Measurements from ENCODE around the gene CSAG3.
"Not testable (repeated sequence)": the region's sequence is repeated elsewhere in the genome, so short reads cannot be mapped to it uniquely, and the experiment has no call there.

CSAG3 gene

DNA sequence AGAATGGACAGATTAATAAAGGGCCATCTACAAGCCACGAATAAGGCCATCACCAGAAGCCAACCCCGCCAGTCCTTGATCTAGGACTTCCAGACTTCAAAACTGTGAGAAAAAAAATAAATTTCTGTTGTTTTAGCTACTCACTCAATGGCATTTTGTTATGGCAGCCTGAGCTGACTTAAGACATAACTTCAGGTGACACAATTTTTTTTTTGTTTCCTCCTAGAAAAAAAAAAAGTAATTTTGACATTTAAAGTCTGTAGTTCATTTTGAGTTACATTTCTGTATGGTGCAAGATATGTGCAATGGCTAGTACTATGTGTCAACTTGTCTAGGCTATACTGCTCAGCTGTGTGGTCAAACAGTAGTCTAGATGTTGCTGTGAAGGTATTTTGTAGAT lies at the start of gene CSAG3:
CSAG3 (plus strand) TSS at position 301 of the 400 bp plus-strand sequence.
- DNase-seq: not testable (repeated sequence)

DNA sequence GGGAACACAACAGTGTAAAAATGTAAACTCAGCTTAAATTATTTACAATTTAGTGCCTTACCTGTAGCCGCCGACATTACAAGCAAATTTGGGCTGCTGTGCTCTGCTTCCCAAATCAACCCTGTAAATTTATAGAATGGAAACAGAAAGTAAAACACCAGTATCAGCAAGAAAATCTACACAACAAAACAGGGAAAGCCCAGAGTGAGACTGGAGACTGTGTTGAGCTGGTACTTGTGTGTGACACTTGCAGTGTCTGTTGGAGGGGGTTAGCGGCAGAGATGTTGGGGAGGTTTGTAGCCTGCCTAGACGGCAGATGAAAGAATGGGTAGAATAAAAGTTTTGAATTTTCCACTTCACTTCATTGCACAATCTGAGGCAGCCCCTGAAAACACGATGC lies 45.8 kb upstream of the CSAG3 start:
- DNase-seq: not testable (repeated sequence)

DNA sequence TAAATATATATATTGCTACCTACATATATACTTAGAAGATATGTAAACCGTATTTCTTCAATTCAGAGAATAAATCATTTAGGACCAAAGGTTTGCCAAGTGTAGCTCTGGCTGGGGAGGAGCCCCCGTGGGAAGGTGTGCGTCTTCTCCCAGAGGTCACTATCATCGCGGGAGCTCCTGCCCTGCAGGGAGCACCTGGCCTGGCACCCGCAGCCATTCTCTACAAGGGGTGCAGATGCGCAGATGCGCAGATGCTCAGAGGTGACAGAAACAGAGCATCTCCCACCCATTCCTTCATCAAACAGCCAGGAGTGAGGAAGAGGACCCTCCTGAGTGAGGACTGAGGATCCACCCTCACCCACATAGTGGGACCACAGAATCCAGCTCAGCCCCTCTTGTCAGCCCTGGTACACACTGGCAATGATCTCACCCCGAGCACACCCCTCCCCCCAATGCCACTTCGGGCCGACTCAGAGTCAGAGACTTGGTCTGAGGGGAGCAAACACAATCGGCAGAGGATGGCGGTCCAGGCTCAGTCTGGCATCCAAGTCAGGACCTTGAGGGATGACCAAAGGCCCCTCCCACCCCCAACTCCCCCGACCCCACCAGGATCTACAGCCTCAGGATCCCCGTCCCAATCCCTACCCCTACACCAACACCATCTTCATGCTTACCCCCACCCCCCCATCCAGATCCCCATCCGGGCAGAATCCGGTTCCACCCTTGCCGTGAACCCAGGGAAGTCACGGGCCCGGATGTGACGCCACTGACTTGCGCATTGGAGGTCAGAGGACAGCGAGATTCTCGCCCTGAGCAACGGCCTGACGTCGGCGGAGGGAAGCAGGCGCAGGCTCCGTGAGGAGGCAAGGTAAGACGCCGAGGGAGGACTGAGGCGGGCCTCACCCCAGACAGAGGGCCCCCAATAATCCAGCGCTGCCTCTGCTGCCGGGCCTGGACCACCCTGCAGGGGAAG lies 44.9 kb upstream of the CSAG3 start, which contains the start of gene MAGEA2B:
MAGEA2B (plus strand) TSS at position 814 of the 973 bp plus-strand sequence. CDS start 2,479 bp downstream, outside the sequence.
- DNase-seq: not testable (repeated sequence)

DNA sequence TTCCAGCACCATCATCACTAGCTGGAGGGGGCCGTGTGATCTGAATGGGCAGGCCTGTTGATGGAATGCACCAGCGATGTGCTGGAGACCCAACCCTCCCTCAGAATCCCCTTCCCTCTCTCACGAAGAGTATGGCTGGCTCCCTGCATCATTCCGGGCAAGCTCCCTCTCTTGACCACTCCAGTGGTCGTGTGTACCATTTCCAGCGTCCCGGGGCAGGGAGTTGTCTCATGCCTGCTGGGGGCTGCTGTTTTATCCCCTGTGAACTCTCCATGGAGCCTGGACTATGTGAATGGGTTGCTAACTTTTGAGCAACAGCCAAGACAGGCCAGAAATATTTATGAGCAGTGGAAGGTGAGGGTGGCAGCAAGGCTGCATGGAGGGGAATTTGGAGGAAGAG lies 33.6 kb upstream of the CSAG3 start:
- no peak for DNase-seq

DNA sequence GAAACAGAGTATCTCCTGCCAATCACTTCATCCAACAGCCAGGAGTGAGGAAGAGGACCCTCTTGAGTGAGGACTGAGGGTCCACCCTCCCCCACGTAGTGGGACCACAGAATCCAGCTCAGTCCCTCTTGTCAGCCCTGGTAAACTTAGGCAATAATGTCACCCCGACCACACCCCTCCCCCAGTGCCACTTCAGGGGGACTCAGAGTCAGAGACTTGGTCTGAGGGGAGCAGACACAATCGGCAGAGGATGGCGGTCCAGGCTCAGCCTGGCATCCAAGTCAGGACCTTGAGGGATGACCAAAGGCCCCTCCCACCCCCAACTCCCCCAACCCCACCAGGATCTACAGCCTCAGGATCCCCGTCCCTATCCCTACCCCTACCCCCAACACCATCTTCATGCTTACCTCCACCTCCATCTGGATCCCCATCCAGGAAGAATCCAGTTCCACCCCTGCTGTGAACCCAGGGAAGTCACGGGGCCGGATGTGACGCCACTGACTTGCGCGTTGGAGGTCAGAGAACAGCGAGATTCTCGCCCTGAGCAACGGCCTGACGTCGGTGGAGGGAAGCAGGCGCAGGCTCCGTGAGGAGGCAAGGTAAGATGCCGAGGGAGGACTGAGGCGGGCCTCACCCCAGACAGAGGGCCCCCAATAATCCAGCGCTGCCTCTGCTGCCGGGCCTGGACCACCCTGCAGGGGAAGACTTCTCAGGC lies 25.6 kb upstream of the CSAG3 start, which contains the start of the genes CSAG1 and MAGEA12:
CSAG1 (minus strand) TSS at position 461 of the 715 bp plus-strand sequence. CDS start 1,261 bp downstream, outside the sequence.
MAGEA12 (plus strand) TSS at position 497 of the 715 bp plus-strand sequence. CDS start 2,405 bp downstream, outside the sequence.
- DNase-seq: no peak

DNA sequence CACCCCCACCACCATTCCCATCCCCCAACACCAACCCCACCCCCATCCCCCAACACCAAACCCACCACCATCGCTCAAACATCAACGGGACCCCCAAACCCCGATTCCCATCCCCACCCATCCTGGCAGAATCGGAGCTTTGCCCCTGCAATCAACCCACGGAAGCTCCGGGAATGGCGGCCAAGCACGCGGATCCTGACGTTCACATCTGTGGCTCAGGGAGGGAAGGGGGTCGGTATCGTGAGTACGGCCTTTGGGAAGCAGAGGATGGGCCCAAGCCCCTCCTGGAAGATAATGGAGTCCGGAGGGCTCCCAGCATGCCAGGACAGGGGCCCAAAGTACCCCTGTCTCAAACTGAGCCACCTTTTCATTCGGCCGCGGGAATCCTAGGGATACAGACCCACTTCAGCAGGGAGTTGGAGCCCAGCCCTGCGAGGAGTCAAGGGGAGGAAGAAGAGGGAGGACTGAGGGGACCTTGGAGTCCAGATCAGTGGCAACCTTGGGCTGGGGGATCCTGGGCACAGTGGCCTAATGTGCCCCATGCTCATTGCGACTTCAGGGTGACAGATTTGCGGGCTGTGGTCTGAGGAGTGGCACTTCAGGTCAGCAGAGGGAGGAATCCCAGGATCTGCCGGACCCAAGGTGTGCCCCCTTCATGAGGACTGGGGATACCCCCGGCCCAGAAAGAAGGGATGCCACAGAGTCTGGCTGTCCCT lies 24.7 kb upstream of the CSAG3 start:
- DNase-seq: not testable (repeated sequence)

DNA sequence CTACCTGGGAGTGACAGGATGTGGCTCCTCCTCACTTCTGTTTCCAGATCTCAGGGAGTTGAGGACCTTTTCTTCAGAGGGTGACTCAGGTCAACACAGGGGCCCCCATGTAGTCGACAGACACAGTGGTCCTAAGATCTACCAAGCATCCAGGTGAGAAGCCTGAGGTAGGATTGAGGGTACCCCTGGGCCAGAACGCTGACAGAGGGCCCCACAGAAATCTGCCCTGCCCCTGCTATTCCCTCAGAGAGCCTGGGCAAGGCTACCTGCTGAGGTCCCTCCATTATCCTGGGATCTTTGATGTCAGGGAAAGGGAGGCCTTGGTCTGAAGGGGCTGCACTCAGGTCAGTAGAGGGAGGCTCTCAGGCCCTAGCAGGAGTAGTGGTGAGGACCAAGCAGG lies 23.9 kb upstream of the CSAG3 start:
- DNase-seq: no peak

DNA sequence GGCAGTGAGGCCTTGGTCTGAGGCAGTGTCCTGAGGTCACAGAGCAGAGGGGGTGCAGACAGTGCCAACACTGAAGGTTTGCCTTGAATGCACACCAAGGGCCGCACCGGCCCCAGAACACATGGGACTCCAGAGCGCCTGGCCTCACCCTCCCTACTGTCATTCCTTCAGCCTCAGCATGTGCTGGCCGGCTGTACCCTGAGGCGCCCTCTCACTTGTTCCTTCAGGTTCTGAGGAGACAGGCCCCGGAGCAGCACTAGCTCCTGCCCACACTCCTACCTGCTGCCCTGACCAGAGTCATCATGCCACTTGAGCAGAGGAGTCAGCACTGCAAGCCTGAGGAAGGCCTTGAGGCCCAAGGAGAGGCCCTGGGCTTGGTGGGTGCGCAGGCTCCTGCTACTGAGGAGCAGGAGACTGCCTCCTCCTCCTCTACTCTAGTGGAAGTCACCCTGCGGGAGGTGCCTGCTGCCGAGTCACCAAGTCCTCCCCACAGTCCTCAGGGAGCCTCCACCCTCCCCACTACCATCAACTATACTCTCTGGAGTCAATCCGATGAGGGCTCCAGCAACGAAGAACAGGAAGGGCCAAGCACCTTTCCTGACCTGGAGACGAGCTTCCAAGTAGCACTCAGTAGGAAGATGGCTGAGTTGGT lies 23.0 kb upstream of the CSAG3 start:
- DNase-seq: no peak

DNA sequence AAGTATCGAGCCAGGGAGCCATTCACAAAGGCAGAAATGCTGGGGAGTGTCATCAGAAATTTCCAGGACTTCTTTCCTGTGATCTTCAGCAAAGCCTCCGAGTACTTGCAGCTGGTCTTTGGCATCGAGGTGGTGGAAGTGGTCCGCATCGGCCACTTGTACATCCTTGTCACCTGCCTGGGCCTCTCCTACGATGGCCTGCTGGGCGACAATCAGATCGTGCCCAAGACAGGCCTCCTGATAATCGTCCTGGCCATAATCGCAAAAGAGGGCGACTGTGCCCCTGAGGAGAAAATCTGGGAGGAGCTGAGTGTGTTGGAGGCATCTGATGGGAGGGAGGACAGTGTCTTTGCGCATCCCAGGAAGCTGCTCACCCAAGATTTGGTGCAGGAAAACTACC lies 22.5 kb upstream of the CSAG3 start:
- DNase-seq: not testable (repeated sequence)

DNA sequence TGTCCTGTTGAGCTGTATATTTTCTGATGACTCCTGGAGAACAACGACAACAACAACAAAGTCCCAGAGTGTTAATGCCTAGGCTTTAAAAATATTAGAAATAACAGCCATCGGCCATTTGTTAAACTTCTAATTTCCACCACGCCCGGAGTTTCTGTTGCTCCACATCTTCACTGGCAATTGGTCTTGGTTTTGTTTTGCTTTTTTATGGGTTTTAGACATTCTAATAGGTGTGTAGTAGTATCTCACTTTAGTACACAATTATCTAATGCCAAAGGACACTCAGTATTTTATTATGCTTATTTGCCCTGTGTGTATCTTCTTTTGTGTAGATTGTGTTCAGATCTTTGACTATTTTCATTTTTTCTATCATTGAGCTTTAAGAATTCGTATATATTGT lies 20.5 kb upstream of the CSAG3 start:
- DNase-seq: no peak

DNA sequence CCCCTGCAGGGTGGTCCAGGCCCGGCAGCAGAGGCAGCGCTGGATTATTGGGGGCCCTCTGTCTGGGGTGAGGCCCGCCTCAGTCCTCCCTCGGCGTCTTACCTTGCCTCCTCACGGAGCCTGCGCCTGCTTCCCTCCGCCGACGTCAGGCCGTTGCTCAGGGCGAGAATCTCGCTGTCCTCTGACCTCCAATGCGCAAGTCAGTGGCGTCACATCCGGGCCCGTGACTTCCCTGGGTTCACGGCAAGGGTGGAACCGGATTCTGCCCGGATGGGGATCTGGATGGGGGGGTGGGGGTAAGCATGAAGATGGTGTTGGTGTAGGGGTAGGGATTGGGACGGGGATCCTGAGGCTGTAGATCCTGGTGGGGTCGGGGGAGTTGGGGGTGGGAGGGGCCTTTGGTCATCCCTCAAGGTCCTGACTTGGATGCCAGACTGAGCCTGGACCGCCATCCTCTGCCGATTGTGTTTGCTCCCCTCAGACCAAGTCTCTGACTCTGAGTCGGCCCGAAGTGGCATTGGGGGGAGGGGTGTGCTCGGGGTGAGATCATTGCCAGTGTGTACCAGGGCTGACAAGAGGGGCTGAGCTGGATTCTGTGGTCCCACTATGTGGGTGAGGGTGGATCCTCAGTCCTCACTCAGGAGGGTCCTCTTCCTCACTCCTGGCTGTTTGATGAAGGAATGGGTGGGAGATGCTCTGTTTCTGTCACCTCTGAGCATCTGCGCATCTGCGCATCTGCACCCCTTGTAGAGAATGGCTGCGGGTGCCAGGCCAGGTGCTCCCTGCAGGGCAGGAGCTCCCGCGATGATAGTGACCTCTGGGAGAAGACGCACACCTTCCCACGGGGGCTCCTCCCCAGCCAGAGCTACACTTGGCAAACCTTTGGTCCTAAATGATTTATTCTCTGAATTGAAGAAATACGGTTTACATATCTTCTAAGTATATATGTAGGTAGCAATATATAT lies 5.0 kb upstream of the CSAG3 start, which contains the start of gene MAGEA2:
MAGEA2 (minus strand) TSS at position 157 of the 965 bp plus-strand sequence. CDS start 2,479 bp downstream, outside the sequence.
- not testable (repeated sequence) for DNase-seq

DNA sequence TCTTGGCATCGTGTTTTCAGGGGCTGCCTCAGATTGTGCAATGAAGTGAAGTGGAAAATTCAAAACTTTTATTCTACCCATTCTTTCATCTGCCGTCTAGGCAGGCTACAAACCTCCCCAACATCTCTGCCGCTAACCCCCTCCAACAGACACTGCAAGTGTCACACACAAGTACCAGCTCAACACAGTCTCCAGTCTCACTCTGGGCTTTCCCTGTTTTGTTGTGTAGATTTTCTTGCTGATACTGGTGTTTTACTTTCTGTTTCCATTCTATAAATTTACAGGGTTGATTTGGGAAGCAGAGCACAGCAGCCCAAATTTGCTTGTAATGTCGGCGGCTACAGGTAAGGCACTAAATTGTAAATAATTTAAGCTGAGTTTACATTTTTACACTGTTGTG lies 4.1 kb upstream of the CSAG3 start:
- not testable (repeated sequence) for DNase-seq

DNA sequence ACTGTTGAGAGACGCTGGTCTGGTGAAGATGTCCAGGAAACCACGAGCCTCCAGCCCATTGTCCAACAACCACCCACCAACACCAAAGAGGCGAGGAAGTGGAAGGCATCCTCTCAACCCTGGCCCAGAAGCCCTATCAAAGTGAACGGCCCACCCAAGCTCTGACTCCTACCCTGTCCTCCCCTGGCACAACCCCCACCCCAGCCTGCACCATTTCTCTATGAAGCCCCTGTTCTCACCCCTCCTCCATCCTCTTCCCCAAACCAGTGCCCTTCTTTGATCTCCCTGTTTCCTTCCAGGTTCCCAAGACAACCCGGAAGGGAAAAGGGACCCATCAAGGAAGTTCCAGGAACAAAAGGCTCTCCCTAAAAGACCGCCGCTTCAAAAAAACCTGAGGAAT lies 526 bp downstream of the CSAG3 start:
- not testable (repeated sequence) for DNase-seq

DNA sequence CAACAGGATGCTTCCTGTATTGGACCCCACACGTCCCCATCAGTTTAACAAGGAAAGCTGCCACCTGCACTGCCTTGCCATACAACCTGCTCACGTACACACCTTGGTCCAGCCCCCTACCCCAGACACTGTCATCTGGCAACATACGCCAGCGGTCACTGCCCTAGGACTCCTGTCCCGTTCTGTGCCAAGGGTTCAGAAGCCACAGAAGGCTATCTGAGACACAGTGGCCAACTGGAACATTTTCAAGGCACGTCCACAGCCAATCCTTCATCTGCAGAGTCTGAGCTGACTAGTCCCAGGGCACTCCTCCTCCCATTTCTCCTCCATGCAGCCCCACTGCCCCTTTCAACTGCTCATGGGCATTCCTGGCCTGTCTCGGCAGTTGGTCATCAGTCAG lies 2.6 kb downstream of the CSAG3 start:
- not testable (repeated sequence) for DNase-seq

DNA sequence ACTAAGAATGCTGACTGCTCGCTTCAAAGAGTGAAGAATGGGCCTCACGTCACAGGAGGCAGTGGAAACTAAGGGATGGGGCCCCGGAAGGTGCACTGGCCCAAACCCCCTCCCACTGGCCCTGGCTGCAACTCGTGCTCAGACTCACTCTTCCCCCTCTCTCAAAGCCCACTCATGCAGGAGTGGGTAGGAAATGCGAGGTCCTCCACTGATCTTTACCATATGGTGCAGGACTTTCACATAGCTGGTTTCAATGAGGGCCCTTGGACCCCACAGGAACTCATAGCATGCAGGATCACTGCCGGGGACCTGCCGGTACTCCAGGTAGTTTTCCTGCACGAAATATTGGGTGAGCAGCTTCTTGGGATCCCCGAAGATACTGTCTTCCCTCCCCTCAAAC lies 7.5 kb downstream of the CSAG3 start:
- not testable (repeated sequence) for DNase-seq

DNA sequence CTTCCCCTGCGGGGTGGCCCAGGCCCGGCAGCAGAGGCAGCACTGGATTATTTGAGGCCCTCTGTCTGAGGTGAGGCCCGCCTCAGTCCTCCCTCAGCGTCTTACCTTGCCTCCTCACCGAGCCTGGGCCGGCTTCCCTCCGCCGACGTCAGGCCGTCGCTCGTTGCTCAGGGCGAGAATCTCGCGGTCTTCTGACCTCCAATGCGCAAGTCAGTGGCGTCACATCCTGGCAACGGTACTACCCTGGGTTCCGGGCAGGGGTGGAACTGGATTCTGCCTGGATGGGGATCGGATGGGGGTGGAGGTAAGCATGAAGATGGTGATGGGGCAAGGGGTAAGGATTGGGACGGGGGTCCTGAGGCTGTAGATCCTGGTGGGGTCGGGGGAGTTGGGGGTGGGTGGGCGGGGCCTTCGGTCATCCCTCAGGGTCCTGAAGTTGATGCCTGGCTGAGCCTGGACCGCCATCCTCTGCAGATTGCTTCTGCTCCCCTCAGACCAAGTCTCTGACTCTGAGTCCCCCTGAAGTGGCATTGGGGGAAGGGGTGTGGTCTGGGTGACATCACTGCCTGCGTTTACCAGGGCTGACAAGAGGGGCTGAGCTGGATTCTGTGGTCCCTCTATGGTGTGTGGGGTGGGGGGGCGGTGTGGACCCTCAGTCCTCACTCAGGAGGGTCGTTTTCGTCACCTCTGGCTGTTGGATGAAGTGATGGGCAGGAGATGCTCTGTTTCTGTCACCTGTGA lies 10.7 kb downstream of the CSAG3 start, which contains the start of gene MAGEA6:
MAGEA6 (minus strand) TSS at position 141 of the 741 bp plus-strand sequence. CDS start 2,039 bp downstream, outside the sequence.
- DNase-seq: not testable (repeated sequence)

DNA sequence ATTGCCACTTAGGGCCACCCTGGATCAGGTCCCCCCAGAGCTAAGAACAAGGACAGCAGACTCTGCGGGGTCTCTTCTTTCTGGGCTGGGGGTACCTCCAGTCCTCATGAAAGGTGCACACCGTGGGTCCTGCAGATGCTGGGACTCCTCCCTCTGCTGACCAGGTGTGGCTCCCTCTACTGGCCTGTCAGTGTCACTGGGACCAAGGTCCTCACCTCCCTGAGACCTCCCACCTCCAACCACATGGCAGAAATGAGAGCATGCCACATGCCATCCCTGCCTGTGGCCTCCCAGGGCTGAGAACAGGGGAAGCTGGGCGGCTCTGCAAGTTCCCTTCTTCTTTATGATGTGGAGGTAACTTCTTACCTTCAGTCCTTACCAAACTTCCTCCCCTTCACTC lies 28.0 kb downstream of the CSAG3 start:
- not testable (repeated sequence) for DNase-seq

DNA sequence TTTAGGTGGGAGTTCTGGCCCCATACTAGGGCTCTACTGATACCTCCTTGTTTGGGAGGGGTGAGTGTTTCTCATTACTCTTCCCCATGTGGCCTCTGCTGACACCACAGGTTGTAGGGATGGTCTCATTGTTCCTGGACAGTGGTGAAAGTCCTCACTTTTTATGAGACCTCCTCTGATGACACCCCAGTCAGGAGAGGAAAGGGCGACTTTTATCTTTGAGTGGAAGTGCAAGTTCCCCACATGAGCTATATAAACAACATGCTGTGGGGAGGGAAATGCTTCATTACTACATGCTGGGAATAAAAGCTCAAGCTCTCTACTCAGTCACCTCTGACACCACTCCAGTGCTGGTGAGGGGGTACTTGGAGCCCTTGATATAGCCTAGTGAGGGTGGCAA lies 39.9 kb downstream of the CSAG3 start:
- DNase-seq: no peak

DNA sequence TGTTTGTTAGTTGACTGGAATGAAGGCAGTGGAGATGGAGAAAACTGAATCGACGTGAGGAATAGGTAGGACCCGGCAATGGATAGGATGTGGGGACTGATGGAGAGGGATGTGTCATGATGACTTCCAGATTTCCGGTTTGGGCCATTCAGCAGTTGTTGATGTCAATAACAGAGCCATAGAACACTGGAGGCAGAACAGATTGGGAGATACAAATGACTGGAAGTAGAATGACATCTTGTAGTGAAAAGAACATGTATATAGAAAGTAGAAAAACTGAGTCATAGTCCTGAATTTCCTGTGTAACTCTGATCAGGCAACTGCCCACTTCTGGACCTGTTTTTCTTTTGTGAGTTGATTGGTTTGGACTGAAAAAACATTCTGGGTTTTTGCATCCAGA lies 47.0 kb downstream of the CSAG3 start:
- DNase-seq: no peak
